ENCODE results near the gene DNM1.

GRCh38 chr9:128164307-128164885 is 38.8 kb upstream of the DNM1 start:
- TF ChIP-seq POLR2A (IDR thresholded peaks at IDR 0.05; ENCODE audit: low read length) (no peak), GATA1 (IDR thresholded peaks at IDR 0.05; ENCODE audit: low read depth, low read length) (no peak)

Measured in erythroblast (primary cell).